Measurements from ENCODE around the gene MX1. TPM values are rescaled to one million over a fixed set of nuclear protein-coding genes. Genes with fewer than 3 reads are reported as not detected.

The MX1 gene
- total RNA-seq, 1 experiment from 2014 or later = 6.4 TPM

- H3K79me2 ChIP-seq (ENCODE audit: low read depth) = no peaks in the 10 kb centered on the region
- H3K4me2 ChIP-seq = no peak overlapping the region
- H3K9me3 ChIP-seq (ENCODE audit: insufficient read depth, low read depth) = no peaks in the 10 kb centered on the region
- H3K27me3 ChIP-seq (ENCODE audit: insufficient read depth, low read depth) = no peaks in the 10 kb centered on the region
- ChIA-PET POLR2A (ENCODE audit: unreplicated experiment) (no interaction called here), CTCF (no interaction called here)
- intact Hi-C loops (cut with micrococcal nuclease; ENCODE audit: unreplicated experiment) = no loop called here
- no peak overlapping the region for H2AFZ ChIP-seq
- H3K9me2 ChIP-seq (ENCODE audit: insufficient read depth) = no peaks in the 10 kb centered on the region
- no peak for TF ChIP-seq EZH2 (IDR thresholded peaks at IDR 0.05; ENCODE audit: low read depth)
- TF ChIP-seq CTCF (conservative IDR thresholded peaks at IDR 0.05) = no peak
- no peaks in the 10 kb centered on the region for H4K20me1 ChIP-seq (ENCODE audit: insufficient read depth)
- BruUV-seq (replicated peaks) = no TSS peak
- DNase-seq = no peak
- H3K4me1 ChIP-seq (replicated peaks; ENCODE audit: insufficient read depth) = no peaks in the 10 kb centered on the region
- H3K27ac ChIP-seq = no peak overlapping the region
- no peak overlapping the region for H3K4me3 ChIP-seq
- H3F3A ChIP-seq (ENCODE audit: insufficient read depth, low read depth) = no peaks in the 10 kb centered on the region
- no peaks in the 10 kb centered on the region for H3K36me3 ChIP-seq (ENCODE audit: low read depth)
These were observed 13.2 kb downstream of the MX1 start for GRCh38 chr21:41439248-41439647.

- H3K4me1 ChIP-seq (replicated peaks; ENCODE audit: insufficient read depth) = no peaks in the 10 kb centered on the region
- no peak overlapping the region for H3K4me3 ChIP-seq
- ChIA-PET POLR2A (ENCODE audit: unreplicated experiment) (no interaction called here), CTCF (no interaction called here)
- no peaks in the 10 kb centered on the region for H3F3A ChIP-seq (ENCODE audit: insufficient read depth, low read depth)
- H3K9me2 ChIP-seq (ENCODE audit: insufficient read depth) = no peaks in the 10 kb centered on the region
- no peak overlapping the region for H3K27ac ChIP-seq
- no peak for TF ChIP-seq EZH2 (IDR thresholded peaks at IDR 0.05; ENCODE audit: low read depth)
- TF ChIP-seq CTCF (conservative IDR thresholded peaks at IDR 0.05) = no peak
- BruUV-seq (replicated peaks) = no TSS peak
- H4K20me1 ChIP-seq (ENCODE audit: insufficient read depth) = no peaks in the 10 kb centered on the region
- no peaks in the 10 kb centered on the region for H3K36me3 ChIP-seq (ENCODE audit: low read depth)
- no peak overlapping the region for H2AFZ ChIP-seq
- H3K9me3 ChIP-seq (ENCODE audit: insufficient read depth, low read depth) = no peaks in the 10 kb centered on the region
- no peak overlapping the region for H3K4me2 ChIP-seq
- intact Hi-C loops (cut with micrococcal nuclease; ENCODE audit: unreplicated experiment) = no loop called here
- DNase-seq = no peak
- no peaks in the 10 kb centered on the region for H3K27me3 ChIP-seq (ENCODE audit: insufficient read depth, low read depth)
- H3K79me2 ChIP-seq (ENCODE audit: low read depth) = no peaks in the 10 kb centered on the region
These were observed 15.5 kb downstream of the MX1 start for GRCh38 chr21:41441546-41441945.

- intact Hi-C loops (cut with micrococcal nuclease; ENCODE audit: unreplicated experiment) = no loop called here
- ChIA-PET CTCF (no interaction called here), POLR2A (ENCODE audit: unreplicated experiment) (no interaction called here)
These were observed 16.6 kb downstream of the MX1 start for GRCh38 chr21:41442481-41443186.

More at GRCh38 chr21:41442481-41443186, 16.6 kb downstream of the MX1 start:
- no peaks in the 10 kb centered on the region for H3K9me3 ChIP-seq (ENCODE audit: insufficient read depth, low read depth)
- DNase-seq = no peak
- no TSS peak for BruUV-seq (replicated peaks)
- H3K79me2 ChIP-seq (ENCODE audit: low read depth) = no peaks in the 10 kb centered on the region
- H3K27ac ChIP-seq = no peak overlapping the region
- no peaks in the 10 kb centered on the region for H3K36me3 ChIP-seq (ENCODE audit: low read depth)
- no peak overlapping the region for H3K4me2 ChIP-seq
- TF ChIP-seq CTCF (conservative IDR thresholded peaks at IDR 0.05) (no peak), EZH2 (IDR thresholded peaks at IDR 0.05; ENCODE audit: low read depth) (no peak)
- no peak overlapping the region for H2AFZ ChIP-seq
- no peaks in the 10 kb centered on the region for H3F3A ChIP-seq (ENCODE audit: insufficient read depth, low read depth)
- no peaks in the 10 kb centered on the region for H4K20me1 ChIP-seq (ENCODE audit: insufficient read depth)
- no peaks in the 10 kb centered on the region for H3K4me1 ChIP-seq (replicated peaks; ENCODE audit: insufficient read depth)
- H3K27me3 ChIP-seq (ENCODE audit: insufficient read depth, low read depth) = no peaks in the 10 kb centered on the region
- no peaks in the 10 kb centered on the region for H3K9me2 ChIP-seq (ENCODE audit: insufficient read depth)
- no peak overlapping the region for H3K4me3 ChIP-seq

Data from PC-9 (cell line).